ENCODE results near the gene KLK3. TPM values are rescaled to one million over a fixed set of nuclear protein-coding genes. Genes with fewer than 3 reads are reported as not detected.

KLK3 gene
- total RNA-seq, 2 donors from 2014 or later: not detected

DNA sequence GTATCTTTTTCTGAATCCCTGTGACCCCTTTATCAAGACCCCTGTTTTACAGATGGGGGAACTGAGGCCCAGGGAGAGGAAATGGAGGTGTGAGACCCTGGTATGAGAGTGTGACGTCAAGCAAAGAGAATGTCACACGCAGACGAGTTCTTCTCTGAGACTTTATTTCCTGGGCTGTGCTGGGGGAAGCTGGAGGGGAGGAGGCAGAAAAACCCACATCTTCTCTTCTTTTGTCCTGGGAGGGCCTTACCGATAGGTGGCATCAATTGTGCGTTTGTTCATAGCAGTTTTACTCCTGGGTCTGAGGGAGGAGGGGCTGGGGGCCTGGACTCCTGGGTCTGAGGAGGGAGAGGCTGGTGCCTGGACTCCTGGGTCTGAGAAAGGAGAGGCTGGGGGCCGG, 16.5 kb upstream of the KLK3 start:
- Histone ChIP-seq H3K9me3 (ENCODE audit: control insufficient read depth, low read length) (no peaks in the 10 kb centered on the region), H3K27me3 (ENCODE audit: control insufficient read depth, insufficient read depth, low read length, poor library complexity, severe bottlenecking) (peaks cover 48% of the 10 kb centered on the region), H3K9ac (ENCODE audit: extremely low read depth, low read length, poor library complexity, severe bottlenecking) (no peak overlapping the region), H3K4me3 (ENCODE audit: low read length) (no peak overlapping the region), H3K27ac (ENCODE audit: low read depth, low read length) (no peak overlapping the region), H3K4me1 (ENCODE audit: control insufficient read depth, insufficient read depth, low read length) (no peaks in the 10 kb centered on the region), H3K36me3 (ENCODE audit: control insufficient read depth, insufficient read depth, low read length) (no peaks in the 10 kb centered on the region)
- Mint-ChIP-seq H3K9me3 (peaks cover 1% of the 10 kb centered on the region), H3K4me1 (peaks cover 2% of the 10 kb centered on the region), H3K36me3 (ENCODE audit: low read depth) (no peaks in the 10 kb centered on the region), H3K27ac (no peak overlapping the region), H3K4me3 (no peak overlapping the region), H3K27me3 (ENCODE audit: insufficient read depth) (peaks cover 76% of the 10 kb centered on the region)
- peak; percentile 67 for DNase-seq
- WGBS, 2 experiments (ENCODE audit: insufficient coverage in 1 of 2, insufficient read length in 1 of 2): 0 to 35% methylated on average over 3 to 6 of the region's 6 CpGs
- TF ChIP-seq, protein P1, sequence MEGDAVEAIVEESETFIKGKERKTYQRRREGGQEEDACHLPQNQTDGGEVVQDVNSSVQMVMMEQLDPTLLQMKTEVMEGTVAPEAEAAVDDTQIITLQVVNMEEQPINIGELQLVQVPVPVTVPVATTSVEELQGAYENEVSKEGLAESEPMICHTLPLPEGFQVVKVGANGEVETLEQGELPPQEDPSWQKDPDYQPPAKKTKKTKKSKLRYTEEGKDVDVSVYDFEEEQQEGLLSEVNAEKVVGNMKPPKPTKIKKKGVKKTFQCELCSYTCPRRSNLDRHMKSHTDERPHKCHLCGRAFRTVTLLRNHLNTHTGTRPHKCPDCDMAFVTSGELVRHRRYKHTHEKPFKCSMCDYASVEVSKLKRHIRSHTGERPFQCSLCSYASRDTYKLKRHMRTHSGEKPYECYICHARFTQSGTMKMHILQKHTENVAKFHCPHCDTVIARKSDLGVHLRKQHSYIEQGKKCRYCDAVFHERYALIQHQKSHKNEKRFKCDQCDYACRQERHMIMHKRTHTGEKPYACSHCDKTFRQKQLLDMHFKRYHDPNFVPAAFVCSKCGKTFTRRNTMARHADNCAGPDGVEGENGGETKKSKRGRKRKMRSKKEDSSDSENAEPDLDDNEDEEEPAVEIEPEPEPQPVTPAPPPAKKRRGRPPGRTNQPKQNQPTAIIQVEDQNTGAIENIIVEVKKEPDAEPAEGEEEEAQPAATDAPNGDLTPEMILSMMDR (conservative IDR thresholded peaks at IDR 0.05): peak; percentile 54

DNA sequence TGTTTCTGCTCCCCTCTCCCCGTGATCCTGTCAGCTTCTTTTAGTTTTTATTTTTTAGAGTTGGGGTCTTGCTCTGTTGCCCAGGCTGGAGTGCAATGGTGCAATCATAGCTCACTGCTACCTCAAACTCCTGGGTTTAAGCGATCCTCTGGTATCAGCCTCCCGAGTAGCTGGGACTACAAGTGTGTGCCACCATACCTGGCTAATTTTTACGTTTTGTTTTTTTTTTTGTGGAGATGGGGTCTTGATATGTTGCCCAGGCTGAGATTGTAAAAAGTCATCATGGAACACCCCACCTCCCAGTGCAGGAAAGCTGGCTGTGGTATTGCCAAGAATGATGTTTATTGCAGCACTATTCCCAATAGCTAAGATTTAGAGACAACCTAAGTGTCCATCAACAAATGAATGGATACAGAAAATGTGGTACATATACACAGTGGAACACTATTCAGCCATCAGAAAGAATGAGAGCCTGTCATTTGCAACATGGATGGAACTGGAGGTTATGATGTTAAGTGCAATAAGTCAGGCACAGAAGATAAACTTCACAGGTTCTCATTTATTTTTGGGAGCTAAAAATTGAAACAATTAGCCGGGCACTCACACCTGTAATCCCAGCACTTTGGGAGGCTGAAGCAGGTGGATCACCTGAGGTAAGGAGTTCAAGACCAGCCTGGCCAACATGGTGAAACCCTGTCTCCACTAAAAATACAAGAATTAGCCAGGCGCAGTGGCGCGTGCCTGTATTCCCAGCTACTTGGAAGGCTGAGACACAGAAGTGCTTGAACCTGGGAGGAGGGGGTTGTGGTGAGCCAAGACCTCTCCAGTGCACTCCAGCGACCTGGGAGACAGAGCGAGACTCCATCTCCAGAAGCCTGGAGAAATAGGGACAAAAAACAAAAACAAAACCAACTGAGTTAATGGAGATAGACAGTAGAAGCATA, 14.7 kb upstream of the KLK3 start:
- Mint-ChIP-seq H3K36me3 (ENCODE audit: low read depth) (no peaks in the 10 kb centered on the region), H3K4me1 (peaks cover 2% of the 10 kb centered on the region), H3K4me3 (no peak overlapping the region), H3K9me3 (peaks cover 4% of the 10 kb centered on the region), H3K27me3 (ENCODE audit: insufficient read depth) (peaks cover 83% of the 10 kb centered on the region), H3K27ac (no peak overlapping the region)
- H3K9ac ChIP-seq (ENCODE audit: extremely low read depth, low read length, poor library complexity, severe bottlenecking): no peak overlapping the region
- no peak overlapping the region for H3K27ac ChIP-seq (ENCODE audit: low read depth, low read length)
- H3K9me3 ChIP-seq (ENCODE audit: control insufficient read depth, low read length): no peaks in the 10 kb centered on the region
- TF ChIP-seq, protein P1 (conservative IDR thresholded peaks at IDR 0.05): no peak
- no peaks in the 10 kb centered on the region for H3K36me3 ChIP-seq (ENCODE audit: control insufficient read depth, insufficient read depth, low read length)
- 73 to 93% methylated on average over 3 to 10 of the region's 10 CpGs for WGBS, 2 experiments (ENCODE audit: insufficient coverage in 1 of 2, insufficient read length in 1 of 2)
- H3K27me3 ChIP-seq (ENCODE audit: control insufficient read depth, insufficient read depth, low read length, poor library complexity, severe bottlenecking): peaks cover 60% of the 10 kb centered on the region
- no peak overlapping the region for H3K4me3 ChIP-seq (ENCODE audit: low read length)
- DNase-seq: no peak
- no peaks in the 10 kb centered on the region for H3K4me1 ChIP-seq (ENCODE audit: control insufficient read depth, insufficient read depth, low read length)

DNA sequence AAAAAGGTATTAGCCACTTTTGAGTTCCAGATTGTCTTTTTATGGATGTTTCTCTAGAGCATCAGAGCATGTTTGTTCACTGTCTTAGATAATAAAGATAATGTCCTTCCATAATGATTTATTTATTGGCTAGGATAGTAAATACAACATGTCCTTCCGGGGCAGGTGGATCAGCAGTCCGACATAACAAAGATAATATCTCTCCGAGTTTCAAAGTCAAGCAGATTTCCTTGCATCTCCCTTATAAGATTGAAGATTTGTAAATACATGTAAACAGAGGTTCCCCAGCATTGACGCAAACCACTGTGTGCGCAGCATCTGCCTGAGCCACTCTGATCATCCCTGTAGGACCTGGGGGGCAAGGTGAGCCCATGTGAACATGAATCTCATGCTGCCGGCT, 12.6 kb upstream of the KLK3 start:
- Mint-ChIP-seq H3K4me3 (no peak overlapping the region), H3K4me1 (peaks cover 2% of the 10 kb centered on the region), H3K36me3 (ENCODE audit: low read depth) (no peaks in the 10 kb centered on the region), H3K27ac (no peak overlapping the region), H3K9me3 (peaks cover 4% of the 10 kb centered on the region), H3K27me3 (ENCODE audit: insufficient read depth) (peaks cover 79% of the 10 kb centered on the region)
- H3K4me1 ChIP-seq (ENCODE audit: control insufficient read depth, insufficient read depth, low read length): no peaks in the 10 kb centered on the region
- no peak overlapping the region for H3K4me3 ChIP-seq (ENCODE audit: low read length)
- H3K27ac ChIP-seq (ENCODE audit: low read depth, low read length): no peak overlapping the region
- H3K36me3 ChIP-seq (ENCODE audit: control insufficient read depth, insufficient read depth, low read length): no peaks in the 10 kb centered on the region
- 91 to 95% methylated on average over 4 to 6 of the region's 6 CpGs for WGBS, 2 experiments (ENCODE audit: insufficient coverage in 1 of 2, insufficient read length in 1 of 2)
- H3K27me3 ChIP-seq (ENCODE audit: control insufficient read depth, insufficient read depth, low read length, poor library complexity, severe bottlenecking): peaks cover 40% of the 10 kb centered on the region
- H3K9ac ChIP-seq (ENCODE audit: extremely low read depth, low read length, poor library complexity, severe bottlenecking): no peak overlapping the region
- H3K9me3 ChIP-seq (ENCODE audit: control insufficient read depth, low read length): no peaks in the 10 kb centered on the region
- no peak for DNase-seq
- TF ChIP-seq, protein P1 (conservative IDR thresholded peaks at IDR 0.05): no peak

Measured in endodermal cell (in vitro differentiated cells).